Fibroblast of mammary gland (primary cell): ENCODE results near the gene VPS37D.
A peak's percentile ranks its signal among the peaks of the same experiment; 100 is the strongest.
"Not testable (repeated sequence)": the region's sequence is repeated elsewhere in the genome, so short reads cannot be mapped to it uniquely, and the experiment has no call there.

Experiments used
- DNase-seq: peaks from one replicate; pipeline ENCODE4 v3.0.0-alpha.2; 2010; ENCODE audit warnings: low read depth
- H3K4me3 ChIP-seq: 2 replicates; pipeline ENCODE4 v1.5.1; 2011; ENCODE audit warnings: low read depth, mild to moderate bottlenecking, low read length, moderate library complexity; ENCODE audit not compliant: control insufficient read depth
- TF ChIP-seq, protein P1 (sequence below): conservative IDR thresholded peaks from 2 replicates; pipeline ENCODE4 v1.5.1; 2011; ENCODE audit warnings: low read depth, low read length, inconsistent platforms; ENCODE audit not compliant: control insufficient read depth, insufficient read depth

The VPS37D gene

GRCh38 chr7:73652541-73652949 is 15.1 kb upstream of the VPS37D start:
- TF ChIP-seq, protein P1, sequence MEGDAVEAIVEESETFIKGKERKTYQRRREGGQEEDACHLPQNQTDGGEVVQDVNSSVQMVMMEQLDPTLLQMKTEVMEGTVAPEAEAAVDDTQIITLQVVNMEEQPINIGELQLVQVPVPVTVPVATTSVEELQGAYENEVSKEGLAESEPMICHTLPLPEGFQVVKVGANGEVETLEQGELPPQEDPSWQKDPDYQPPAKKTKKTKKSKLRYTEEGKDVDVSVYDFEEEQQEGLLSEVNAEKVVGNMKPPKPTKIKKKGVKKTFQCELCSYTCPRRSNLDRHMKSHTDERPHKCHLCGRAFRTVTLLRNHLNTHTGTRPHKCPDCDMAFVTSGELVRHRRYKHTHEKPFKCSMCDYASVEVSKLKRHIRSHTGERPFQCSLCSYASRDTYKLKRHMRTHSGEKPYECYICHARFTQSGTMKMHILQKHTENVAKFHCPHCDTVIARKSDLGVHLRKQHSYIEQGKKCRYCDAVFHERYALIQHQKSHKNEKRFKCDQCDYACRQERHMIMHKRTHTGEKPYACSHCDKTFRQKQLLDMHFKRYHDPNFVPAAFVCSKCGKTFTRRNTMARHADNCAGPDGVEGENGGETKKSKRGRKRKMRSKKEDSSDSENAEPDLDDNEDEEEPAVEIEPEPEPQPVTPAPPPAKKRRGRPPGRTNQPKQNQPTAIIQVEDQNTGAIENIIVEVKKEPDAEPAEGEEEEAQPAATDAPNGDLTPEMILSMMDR, result no peak
- no peak for DNase-seq
- no peak overlapping the region for H3K4me3 ChIP-seq

- H3K4me3 ChIP-seq, DNase-seq: not testable (repeated sequence)
Observed at GRCh38 chr7:73655309-73655708, 12.3 kb upstream of the VPS37D start.

- DNase-seq, result no peak
- TF ChIP-seq, protein P1, result no peak
- no peak overlapping the region for H3K4me3 ChIP-seq
Observed at GRCh38 chr7:73659983-73660382, 7.6 kb upstream of the VPS37D start.

GRCh38 chr7:73660594-73660993 is 7.0 kb upstream of the VPS37D start:
- not testable (repeated sequence) for DNase-seq, H3K4me3 ChIP-seq

- no peak for DNase-seq
- H3K4me3 ChIP-seq, result no peak overlapping the region
- TF ChIP-seq, protein P1, result no peak
Observed at GRCh38 chr7:73663033-73663432, 4.6 kb upstream of the VPS37D start.

DNA sequence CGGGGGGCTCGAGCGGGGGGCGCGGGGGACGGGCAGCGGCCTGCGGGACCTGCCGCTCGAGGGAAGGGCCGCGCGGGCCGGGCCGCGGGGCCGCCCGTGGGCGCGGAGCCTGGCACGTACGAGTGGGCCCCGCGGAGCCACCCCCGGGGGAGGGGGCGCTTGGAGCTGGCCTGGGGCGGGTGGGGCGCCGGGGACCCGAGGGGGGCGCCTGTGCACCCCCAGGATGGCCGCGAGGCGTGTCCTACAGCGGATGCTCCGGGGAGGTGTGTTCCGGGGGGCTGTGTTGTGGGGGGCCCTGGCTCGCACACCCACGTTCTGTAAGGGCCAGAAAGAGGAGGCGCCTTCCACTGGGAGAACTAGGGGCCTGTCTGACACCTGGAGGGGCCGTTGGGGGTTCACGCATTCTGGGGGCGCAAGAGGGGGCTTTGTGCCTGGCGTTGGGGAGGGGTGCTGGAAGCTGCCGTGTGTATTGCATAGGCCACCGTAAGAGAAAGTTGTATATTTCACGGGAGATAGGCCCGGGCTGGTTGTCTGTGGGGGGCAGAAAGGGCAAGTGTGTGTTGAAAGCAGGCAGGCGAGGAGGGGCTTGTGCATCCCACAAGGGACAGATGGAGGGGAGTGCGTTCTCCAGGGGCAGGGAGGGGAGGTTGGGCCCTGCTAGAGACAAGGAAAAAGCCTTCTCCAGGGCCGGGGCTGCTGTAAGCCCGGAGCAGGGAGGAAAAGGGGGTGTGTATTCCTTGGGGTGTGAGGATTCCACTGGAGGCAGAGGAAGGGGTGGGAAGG is 663 bp downstream of the VPS37D start:
- TF ChIP-seq, protein P1, result no peak
- DNase-seq, result no peak
- H3K4me3 ChIP-seq, result peak overlapping the region; percentile 52

DNA sequence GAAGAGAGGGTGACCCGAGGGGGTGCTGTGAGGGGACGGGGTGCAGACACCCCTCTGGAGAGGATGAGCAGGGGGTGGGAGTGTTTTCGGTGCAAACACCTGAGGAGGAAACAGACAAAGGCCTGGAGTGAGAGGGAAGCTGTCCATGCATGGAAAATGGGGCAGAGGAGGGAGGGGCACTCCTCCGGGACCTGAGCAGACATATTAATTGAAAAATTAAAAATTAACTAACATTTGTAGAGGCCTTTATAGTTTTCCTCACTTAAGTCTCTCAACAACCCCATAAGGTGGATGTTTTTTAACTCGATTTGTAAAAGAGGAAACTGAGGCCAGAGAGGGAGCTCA is 1.2 kb downstream of the VPS37D start:
- TF ChIP-seq, protein P1, result no peak
- peak overlapping the region; percentile 52 for H3K4me3 ChIP-seq
- no peak for DNase-seq

- TF ChIP-seq, protein P1, result no peak
- no peak for DNase-seq
- no peak overlapping the region for H3K4me3 ChIP-seq
Observed at GRCh38 chr7:73669288-73669701, 1.7 kb downstream of the VPS37D start.
